GM21381 (cell line): Measurements from ENCODE around the gene PHACTR2.
"Not testable (repeated sequence)": the region's sequence is repeated elsewhere in the genome, so short reads cannot be mapped to it uniquely, and the experiment has no call there.

Experiments
- ATAC-seq: cut with Tn5 transposase; IDR thresholded peaks from one replicate; pipeline ENCODE4 v1.9.1; 2021; ENCODE audit warnings: mild to moderate bottlenecking, moderate library complexity; ENCODE audit not compliant: unreplicated experiment

Gene PHACTR2

DNA sequence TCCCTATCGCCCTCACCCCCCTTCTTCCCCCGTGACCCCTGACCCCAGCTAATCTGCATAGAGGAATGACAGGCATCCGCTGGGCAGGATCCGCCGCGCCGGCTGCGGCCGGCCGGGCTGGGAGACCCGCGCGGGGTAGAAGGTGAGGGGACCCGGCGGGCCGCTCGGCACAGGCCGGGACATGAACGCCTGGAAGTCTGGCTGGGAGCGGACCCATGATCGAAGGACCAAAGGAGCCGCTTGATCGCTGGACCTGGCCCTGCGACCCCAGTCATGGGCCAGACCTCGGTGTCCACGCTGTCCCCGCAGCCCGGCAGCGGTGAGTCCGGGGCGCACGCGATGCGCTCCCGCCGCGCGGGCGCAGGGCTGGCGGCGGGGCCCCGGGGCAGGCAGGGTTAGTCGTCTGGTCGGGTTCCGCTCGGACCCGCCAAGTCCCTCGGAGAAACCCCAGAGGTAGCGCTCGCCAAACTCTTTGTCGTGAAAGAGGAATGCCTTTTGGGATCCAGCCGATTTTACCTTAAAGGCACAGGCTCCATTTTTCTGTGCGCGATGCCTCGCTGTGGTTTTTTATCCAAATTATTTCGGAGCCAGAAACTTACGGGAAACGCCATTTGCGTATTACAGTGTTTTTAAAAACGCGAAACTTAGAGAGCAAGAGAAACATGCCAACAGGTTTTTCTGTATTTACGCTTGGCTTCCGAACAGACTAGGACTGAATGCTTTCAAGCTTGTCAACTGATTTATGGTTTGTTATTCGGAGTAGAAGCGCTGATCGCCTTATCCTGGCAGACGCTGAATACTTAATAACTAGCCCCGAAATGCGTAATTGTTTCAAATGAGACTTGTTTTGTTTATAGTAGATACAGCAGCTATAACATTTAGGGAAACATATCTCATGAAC, at the start of gene PHACTR2:
Gene PHACTR2 (plus strand): TSS at position 75 of the 901 bp plus-strand sequence. CDS start 199 bp downstream, at position 274.
- no peak for ATAC-seq

DNA sequence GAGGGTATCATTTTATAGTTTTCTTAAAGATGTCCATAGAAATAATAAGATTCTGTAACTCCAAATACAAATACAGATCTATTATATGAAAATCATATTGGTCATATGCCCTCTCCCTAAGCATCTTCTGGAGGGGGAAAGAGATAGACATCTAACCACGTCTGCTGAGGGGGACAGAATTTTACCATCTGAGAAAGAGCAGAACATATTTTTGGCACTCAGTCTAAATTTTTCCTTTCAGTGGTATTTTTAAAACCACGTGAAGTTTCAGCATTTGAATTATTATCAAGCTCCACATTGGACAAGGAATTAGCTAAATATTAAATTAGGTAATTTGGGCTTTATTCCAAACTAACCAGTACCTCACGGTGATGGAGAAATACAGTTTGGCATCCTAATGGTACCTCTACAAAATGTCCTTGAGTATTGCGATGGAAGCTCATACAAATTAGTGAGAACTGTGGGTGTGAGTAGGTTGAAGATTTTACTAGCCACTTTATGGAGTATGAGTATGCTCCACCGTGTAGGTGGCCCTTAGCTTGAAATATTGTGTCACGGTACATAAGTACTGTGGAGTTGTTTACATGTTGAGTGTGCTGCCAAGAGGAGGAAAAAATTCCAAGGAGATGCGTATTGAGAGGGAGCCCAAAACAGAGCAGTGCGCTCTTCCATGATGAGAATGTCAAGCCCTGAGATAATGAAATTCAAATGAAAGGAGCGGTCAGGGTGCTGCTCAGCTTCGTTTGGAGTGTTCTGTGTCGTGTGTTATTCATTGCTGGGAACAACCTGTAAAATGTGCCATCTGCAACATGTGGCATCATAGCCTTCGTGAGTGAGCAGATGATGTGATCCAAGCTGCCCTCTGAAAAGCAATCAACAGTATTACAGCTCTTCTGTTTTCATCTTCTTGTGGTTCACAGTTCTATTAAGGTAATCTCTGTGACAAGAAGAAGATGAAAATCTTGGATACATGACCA, 48.4 kb upstream of the PHACTR2 start:
- no peak for ATAC-seq

DNA sequence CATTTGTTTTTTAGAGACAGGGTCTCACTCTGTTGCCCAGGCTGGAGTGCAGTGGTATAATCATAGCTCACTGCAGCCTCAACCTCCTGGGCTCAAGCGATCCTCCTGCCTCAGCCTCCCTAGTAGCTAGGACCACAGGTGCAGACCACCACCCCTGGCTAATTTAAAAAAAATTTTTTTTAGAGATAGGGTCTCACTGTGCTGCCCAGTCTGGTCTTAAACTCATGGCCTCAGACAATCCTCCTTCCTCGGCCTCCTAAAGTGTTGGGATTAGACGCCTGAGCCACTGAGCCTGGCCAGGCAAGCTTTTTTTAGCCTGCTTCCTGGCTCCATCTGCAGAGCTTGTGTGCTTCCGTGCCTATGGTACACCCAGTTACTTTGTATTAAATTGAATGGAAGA, 46.6 kb upstream of the PHACTR2 start:
- ATAC-seq = not testable (repeated sequence)

DNA sequence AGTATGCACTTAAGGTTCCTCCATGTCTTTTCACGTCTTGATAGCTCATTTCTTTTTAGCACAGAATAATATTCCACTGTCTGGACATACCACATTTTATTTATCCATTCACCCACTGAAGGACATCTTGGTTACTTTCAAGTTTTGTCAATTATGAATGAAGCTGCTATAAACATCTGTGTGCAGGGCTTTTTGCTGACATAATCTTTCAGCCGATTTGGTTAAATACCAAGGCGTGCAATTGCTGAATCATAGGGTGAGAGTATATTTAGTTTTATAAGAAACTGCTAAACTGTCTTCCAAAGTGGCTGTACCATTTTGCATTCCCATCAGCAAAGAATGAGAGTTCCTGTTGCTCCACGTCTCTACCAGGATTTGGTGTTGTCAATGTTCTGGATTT, 44.9 kb upstream of the PHACTR2 start:
- ATAC-seq = no peak

DNA sequence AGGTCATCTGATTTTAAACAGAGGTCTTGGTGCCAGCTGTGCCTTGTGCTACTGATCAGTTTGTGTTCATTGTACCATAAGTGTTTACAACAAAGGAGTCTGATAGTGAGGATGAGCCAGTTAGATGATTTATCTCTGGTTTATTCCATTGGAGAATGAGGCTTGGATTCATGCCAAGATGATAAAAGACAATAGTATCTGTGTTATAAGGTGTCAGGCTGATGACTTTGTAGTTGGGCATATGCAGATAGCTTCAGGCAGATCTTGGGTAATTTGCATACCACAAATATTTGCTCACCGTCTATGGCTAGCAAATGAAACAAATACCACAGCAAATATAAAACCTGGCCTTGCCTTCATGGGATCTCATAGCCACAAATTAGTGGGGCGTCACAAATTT, 43.3 kb upstream of the PHACTR2 start:
- ATAC-seq = no peak

DNA sequence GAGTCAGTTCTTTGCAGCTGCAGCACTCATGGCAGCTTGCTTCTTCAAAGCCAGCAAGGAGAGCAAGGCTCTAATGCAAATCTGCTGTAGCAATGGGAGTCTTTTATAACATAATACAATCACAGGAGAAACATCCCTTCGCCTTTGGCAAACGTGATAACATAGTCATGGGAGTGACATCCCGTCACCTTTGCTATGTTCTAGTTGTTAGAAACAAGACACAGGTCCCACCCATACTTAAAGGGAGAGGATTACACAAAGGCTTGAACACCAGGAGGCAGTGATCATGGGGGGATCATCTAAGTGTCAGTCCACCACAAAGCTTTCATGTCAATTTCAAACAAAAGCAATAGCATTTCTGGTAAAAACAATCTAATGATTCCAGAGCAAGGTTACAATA, 40.1 kb upstream of the PHACTR2 start:
- no peak for ATAC-seq

DNA sequence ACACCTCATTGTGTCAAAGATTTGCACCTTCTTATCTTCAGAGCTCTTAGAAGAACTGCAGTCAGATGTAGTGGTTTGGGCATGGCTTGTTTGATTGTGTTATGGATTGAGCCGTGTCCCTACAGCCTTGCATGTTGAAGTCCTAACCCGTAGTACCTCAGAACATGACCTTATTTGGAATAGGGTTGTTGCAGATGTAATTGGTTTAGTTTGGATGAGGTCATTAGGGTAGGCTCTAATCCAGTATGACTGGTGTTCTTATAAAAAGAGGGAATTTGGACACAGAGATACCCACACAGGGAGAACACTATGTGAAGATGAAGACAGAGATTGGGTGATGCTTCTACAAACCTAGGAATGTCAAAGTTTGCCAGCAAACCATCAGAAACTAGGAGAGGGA, 35.4 kb upstream of the PHACTR2 start:
- ATAC-seq = no peak

DNA sequence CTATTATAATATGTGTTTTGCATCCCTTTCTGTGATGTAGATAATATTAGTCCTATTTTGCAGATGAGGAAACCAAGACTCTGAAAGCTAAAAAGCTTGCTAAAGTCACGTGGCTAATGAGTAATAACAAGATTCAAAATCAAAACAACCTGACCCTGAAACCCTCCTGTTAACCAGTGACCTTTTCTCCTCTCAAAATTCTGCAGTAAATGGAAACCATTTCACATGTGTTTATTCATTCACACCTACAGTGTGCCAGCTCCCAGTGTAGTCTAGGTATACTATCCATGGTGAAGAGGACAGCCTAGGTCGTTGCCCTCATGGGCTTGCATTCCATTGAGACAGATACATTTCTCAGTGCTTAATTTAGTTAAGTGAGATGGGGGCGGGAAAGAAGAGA, 30.6 kb upstream of the PHACTR2 start:
- no peak for ATAC-seq

DNA sequence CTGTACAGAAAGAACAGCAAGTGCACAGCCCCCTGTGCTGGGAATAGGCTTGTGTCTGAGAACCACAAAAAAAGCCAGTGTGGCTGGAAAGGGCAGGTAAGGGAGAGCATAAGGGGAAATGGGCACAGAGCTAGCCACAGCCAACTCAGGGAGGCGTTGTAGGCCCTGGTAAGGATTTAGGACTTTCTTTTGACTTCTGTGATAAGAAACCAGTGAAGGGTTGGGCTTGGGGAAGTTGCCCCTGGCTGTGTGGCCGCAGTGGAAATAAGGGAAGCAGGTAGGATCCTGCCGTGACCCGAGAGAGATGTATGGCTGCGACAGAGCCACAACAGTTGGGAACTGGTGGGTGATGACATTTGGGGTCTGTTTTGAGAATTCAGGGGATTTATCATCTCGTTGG, 30.0 kb upstream of the PHACTR2 start:
- ATAC-seq = no peak

DNA sequence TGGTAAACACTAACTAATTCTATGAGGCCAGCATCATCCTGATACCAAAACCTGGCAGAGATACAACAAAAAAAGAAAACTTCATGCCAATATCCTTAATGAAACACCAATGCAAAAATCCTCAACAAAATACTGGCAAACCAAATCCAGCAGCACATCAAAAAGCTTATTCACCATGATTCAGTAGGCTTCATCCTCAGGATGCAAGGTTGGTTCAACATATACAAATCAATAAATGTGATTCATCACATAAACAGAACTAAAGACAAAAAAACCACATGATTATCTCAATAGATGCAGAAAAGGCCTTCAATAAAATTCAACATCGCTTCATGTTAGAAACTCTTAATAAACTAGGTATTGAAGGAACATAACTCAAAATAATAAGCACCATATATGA, 28.4 kb upstream of the PHACTR2 start:
- ATAC-seq = not testable (repeated sequence)

DNA sequence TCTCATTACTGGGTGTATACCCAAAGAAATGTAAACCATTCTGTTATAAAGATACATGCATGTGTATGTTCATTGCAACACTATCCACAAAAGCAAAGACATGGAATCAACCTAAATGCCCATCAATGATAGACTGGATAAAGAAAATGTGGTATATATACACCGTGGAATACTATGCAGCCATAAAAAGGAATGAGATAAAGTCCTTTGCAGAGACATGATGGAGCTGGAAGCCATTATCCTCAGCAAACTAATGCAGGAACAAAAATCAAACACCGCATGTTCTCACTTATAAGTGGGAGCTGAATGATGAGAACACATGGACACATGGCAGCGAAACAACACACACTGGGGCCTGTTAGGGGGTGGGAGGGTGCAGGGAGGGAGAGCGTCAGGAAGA, 26.4 kb upstream of the PHACTR2 start:
- ATAC-seq = not testable (repeated sequence)

DNA sequence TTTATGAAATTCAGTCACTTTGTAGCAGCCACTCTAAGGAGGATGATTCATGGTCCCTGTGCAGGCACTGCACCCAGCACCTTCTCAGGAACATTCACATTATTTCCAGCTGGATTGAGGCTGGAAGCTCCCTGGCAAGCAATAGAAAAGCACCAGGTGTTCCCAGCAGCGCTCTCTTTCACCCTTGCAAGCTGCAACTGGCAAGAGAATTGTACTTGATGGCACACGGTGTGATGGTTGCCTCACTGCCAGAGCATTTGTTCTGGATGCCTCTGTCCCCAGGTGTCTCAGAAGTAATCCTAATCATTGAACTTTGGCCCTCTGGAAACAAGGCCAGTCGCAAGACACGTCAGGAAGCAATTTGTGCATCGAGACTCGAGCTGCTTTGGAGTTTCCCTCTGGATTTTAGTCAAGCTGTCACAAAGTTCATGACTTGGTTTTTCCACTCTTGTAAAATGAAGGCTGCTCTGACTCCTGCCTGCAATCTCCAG, 24.9 kb upstream of the PHACTR2 start:
- ATAC-seq = no peak

DNA sequence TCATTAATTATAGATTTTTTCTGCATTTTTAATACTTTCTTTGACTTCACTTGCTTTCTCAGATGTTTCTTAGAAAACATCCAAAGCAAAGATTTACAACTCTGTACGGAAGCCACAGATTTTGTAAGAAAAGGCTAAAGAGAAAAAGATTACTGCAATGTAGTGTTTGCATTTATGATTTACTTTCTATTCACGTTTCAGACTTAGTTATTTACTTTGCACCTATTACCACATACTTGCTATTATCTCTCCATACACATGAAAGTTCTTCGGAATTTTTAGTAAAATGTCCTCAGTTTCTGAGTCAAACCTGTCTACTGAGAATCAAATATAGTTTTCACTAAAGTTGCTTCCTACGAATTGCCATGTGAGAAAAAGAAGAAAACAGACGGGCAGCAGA, 22.2 kb upstream of the PHACTR2 start:
- ATAC-seq = no peak

DNA sequence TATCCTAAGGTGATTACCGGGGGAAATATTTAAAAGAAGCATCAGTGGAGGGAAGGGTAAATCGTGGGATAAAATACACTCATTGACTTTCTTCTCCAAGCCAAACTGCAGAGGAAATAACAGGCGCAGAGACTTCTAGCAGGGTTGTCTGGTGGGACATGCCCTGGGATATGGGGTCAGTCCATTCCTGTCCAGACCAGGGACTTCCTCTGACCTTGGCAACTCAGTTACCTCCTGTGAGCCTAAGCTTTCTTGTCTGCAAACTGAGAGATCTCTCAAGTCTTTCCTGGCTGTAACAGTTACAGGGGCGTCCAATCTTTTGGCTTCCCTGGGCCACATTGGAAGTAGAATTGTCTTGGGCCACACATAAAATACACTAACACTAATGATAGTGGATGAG, 21.7 kb upstream of the PHACTR2 start:
- no peak for ATAC-seq

DNA sequence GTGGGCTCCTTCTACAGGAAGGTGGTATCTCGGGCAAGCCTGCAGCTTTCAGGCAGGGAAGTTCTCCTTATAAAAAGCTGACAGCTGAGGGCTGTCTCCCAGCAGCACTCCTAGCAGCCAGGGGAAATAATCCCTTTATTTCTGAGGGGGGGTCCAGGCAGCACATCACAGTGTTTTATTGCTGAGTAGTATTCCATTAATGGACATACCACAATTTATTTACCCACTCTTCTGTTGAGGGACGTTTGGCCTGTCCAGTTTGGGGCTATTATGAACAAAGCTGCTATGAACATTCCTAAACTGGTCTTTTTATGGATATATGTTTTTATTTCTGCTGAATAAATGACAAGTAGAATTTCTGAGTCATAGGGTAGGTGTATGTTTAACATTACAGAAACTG, 20.0 kb upstream of the PHACTR2 start:
- ATAC-seq = no peak

DNA sequence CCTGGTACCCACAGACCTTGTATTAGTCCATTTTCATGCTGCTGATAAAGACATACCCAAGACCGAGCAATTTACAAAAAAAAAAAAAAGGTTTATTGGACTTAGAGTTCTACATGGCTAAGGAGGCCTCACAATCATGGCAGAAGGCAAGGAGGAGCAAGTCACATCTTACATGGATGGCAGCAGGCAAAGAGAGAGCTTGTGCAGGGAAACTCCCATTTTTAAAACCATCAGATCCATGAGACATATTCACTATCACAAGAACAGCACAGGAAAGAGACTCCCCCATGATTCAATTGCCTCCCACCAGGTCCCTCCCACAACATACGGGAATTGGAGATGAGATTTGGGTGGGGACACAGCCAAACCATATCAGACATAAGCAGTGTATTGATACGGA, 17.6 kb upstream of the PHACTR2 start:
- ATAC-seq = not testable (repeated sequence)

DNA sequence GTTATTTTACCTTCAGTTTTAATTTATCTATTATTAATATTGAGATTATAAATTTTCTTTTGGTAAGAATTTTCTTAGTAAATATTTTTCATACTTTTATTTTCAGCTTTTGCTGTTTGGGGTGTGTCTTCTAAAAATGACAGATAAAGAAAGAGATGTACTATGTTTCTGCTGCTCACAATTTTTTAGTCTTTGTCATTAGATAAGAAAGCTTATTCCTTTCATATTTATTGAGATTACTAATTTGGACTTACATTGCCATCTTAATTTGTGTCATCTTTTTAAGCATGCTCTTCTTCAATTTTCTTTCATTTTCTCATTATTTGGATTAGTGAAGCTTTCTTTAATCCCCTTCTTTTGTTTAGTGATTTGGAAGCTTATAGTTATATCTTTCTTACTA, 13.6 kb upstream of the PHACTR2 start:
- no peak for ATAC-seq

DNA sequence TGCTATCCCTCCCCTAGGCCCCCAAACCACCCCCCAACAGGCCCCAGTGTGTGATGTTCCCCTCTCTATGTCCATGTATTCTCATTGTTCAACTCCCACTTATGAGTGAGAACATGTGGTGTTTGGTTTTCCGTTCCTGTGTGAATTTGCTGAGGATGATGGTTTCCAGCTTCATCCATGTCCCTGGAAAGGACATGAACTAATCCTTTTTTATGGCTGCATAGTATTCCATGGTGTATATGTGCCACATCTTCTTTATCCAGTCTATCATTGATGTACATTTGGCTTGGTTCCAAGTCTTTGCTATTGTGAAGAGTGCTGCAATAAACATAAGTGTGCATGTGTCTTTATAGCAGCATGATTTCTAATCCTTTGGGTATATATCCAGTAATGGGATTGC, 11.8 kb upstream of the PHACTR2 start:
- not testable (repeated sequence) for ATAC-seq

DNA sequence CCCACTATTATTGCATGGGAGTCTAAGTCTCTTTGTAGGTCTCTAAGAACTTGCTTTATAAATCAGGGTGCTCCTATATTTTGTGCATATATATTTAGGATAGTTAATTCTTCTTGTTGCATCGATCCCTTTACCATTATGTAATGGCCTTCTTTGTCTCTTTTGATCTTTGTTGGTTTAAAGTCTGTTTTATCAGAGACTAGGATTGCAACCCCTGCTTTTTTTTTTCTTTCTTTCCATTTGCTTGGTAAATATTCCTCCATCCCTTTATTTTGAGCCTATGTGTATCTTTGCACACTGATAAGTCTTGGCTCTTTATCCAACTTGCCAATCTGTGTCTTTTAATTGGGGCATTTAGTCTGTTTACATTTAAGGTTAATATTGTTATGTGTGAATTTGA, 8.3 kb upstream of the PHACTR2 start:
- ATAC-seq = not testable (repeated sequence)

DNA sequence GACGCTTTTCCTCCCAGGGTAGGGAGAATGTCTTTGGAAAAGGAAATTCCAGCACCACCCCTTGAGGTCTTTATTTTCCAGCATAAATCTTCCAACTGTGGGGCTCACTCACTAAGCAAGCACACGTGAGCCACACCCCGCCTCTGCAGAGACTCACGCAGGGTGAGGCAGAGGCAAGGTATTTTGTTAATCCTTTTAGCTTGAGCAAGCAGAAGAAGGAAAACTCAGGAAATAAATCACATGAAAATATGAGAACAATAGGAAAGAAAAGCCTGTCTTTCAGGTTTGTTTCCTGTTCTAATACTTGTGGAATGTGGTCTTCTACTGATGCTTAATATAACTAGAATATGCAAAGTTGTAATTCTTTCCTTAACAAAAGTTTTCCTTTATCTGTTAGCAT, 4.1 kb upstream of the PHACTR2 start:
- ATAC-seq = no peak
